Neuronal stem cell (in vitro differentiated cells): ENCODE measurements around the gene ARF6.
"Not testable (repeated sequence)": the region's sequence is repeated elsewhere in the genome, so short reads cannot be mapped to it uniquely, and the experiment has no call there.

Source experiments
- DNase-seq: peaks from one replicate; pipeline ENCODE4 v3.0.0-alpha.2; 2013; ENCODE audit warnings: low spot score
- H2AFZ ChIP-seq: one replicate; pipeline ENCODE4 v1.6.1; 2013; ENCODE audit warnings: mild to moderate bottlenecking, low read length, inconsistent platforms
- H2AK5ac ChIP-seq: 2 replicates; pipeline ENCODE4 v1.6.1; 2013; ENCODE audit warnings: low read depth, mild to moderate bottlenecking, inconsistent platforms, low read length, moderate library complexity, mixed read lengths
- H2BK120ac ChIP-seq: 2 replicates; pipeline ENCODE4 v1.6.1; 2013; ENCODE audit warnings: low read depth, mild to moderate bottlenecking, inconsistent platforms, low read length, moderate library complexity, mixed read lengths
- H2BK12ac ChIP-seq: one replicate; pipeline ENCODE4 v1.6.1; 2013; ENCODE audit warnings: low read length, inconsistent platforms
- H2BK15ac ChIP-seq: 2 replicates; pipeline ENCODE4 v1.6.1; 2013; ENCODE audit warnings: mild to moderate bottlenecking, low read length, inconsistent platforms, mixed read lengths
- H2BK5ac ChIP-seq: one replicate; pipeline ENCODE4 v1.6.1; 2013; ENCODE audit warnings: inconsistent platforms, mild to moderate bottlenecking, low read length, moderate library complexity
- H3K14ac ChIP-seq: one replicate; pipeline ENCODE4 v1.6.1; 2013; ENCODE audit warnings: low read length, inconsistent platforms
- H3K18ac ChIP-seq: 2 replicates; pipeline ENCODE4 v1.6.1; 2013; ENCODE audit warnings: low read length, inconsistent platforms
- H3K23ac ChIP-seq: 2 replicates; pipeline ENCODE4 v1.6.1; 2013; ENCODE audit warnings: low read depth, mild to moderate bottlenecking, mixed read lengths, low read length, inconsistent platforms; ENCODE audit not compliant: poor library complexity
- H3K27ac ChIP-seq: replicated peaks from 3 replicates; pipeline ENCODE4 v1.5.1; 2013; ENCODE audit warnings: low read length, inconsistent platforms
- H3K27me3 ChIP-seq, 3 experiments: 2 replicates each; pipeline ENCODE4 v1.6.1; 2013; ENCODE audit warnings: low read length in 3 of 3, mild to moderate bottlenecking in 2 of 3, inconsistent platforms in 1 of 3, low read depth in 1 of 3, mixed read lengths in 1 of 3, moderate library complexity in 1 of 3; ENCODE audit not compliant: control insufficient read depth in 3 of 3, insufficient read depth in 3 of 3
- H3K36me3 ChIP-seq, 2 donors: replicated peaks in 1 of 2; 2 replicates each; pipeline ENCODE4 v1.6.1; 2013; ENCODE audit warnings: low read length in 2 of 2; ENCODE audit not compliant: control insufficient read depth in 2 of 2, insufficient read depth in 2 of 2
- H3K4ac ChIP-seq: 2 replicates; pipeline ENCODE4 v1.6.1; 2013; ENCODE audit warnings: inconsistent platforms, mild to moderate bottlenecking, low read length, moderate library complexity
- H3K4me1 ChIP-seq, 2 donors: 1 replicate in 1 of 2; 2 replicates in 1 of 2; pipeline ENCODE4 v1.6.1; 2013; ENCODE audit warnings: low read length in 2 of 2, low read depth in 1 of 2; ENCODE audit not compliant: control insufficient read depth in 2 of 2, insufficient read depth in 1 of 2
- H3K4me2 ChIP-seq: one replicate; pipeline ENCODE4 v1.6.1; 2013; ENCODE audit warnings: mild to moderate bottlenecking, low read length, inconsistent platforms; ENCODE audit not compliant: insufficient read depth, poor library complexity, severe bottlenecking
- H3K4me3 ChIP-seq, 2 donors: 2 replicates each; pipeline ENCODE4 v1.5.1; 2013; ENCODE audit warnings: low read length in 2 of 2, mild to moderate bottlenecking in 2 of 2, inconsistent platforms in 1 of 2, moderate library complexity in 1 of 2
- H3K79me1 ChIP-seq: one replicate; pipeline ENCODE4 v1.6.1; 2013; ENCODE audit warnings: low read depth, mild to moderate bottlenecking, inconsistent platforms, low read length, moderate library complexity
- H3K9ac ChIP-seq: one replicate; pipeline ENCODE4 v1.6.1; 2013; ENCODE audit warnings: mild to moderate bottlenecking, low read depth, low read length, inconsistent platforms; ENCODE audit not compliant: poor library complexity
- H3K9me3 ChIP-seq, 2 donors: replicated peaks in 1 of 2; 2 replicates each; pipeline versions ENCODE3 to v1.6.1; 2013; ENCODE audit warnings: low read length in 2 of 2, mild to moderate bottlenecking in 2 of 2, inconsistent platforms in 1 of 2, low read depth in 1 of 2, mixed read lengths in 1 of 2, moderate library complexity in 1 of 2; ENCODE audit not compliant: control insufficient read depth in 2 of 2, insufficient read depth in 1 of 2
- H4K8ac ChIP-seq: one replicate; pipeline ENCODE4 v1.6.1; 2013; ENCODE audit warnings: low read depth, mild to moderate bottlenecking, inconsistent platforms, low read length, moderate library complexity
- H4K91ac ChIP-seq: one replicate; pipeline ENCODE4 v1.6.1; 2013; ENCODE audit warnings: low read length, low read depth, mild to moderate bottlenecking, inconsistent platforms; ENCODE audit not compliant: poor library complexity
- WGBS, 2 donors: extraction: QIAGEN DNeasy Blood & Tissue Kit; methylation state at CpG; one replicate each; pipeline ENCODE4 v1.1.7; 2013; ENCODE audit warnings: missing lambda C conversion rate in 2 of 2, mixed read lengths in 1 of 2; ENCODE audit not compliant: insufficient read length in 2 of 2, insufficient replicate concordance in 1 of 2; ENCODE audit errors: extremely low coverage in 2 of 2; 5-methylcytosine and 5-hydroxymethylcytosine counted together

Gene ARF6

GRCh38 chr14:49897965-49898364 is 5.1 kb downstream of the ARF6 start:
- Histone ChIP-seq H3K18ac (no peak overlapping the region), H2BK5ac (no peak overlapping the region), H3K79me1 (peaks cover 5% of the 10 kb centered on the region), H2BK120ac (no peak overlapping the region), H2BK15ac (no peak overlapping the region), H3K27me3 (no peaks in the 10 kb centered on the region), H3K36me3 (peaks cover 0 to 45% of the 10 kb centered on the region in 2 donors), H3K23ac (no peak overlapping the region), H3K4ac (no peak overlapping the region), H4K8ac (no peak overlapping the region), H4K91ac (no peak overlapping the region), H3K9me3 (no peaks in the 10 kb centered on the region), H2BK12ac (no peak overlapping the region), H3K4me3 (no peak overlapping the region), H2AFZ (no peak overlapping the region), H3K27ac (no peak overlapping the region), H3K4me1 (peaks cover 0 to 17% of the 10 kb centered on the region in 2 donors), H3K9ac (no peak overlapping the region), H3K14ac (no peak overlapping the region), H3K4me2 (no peak overlapping the region), H2AK5ac (no peak overlapping the region)
- no CpG with 5 or more reads among the region's 1 CpG for WGBS, 2 donors
- DNase-seq: no peak

GRCh38 chr14:49898485-49898884 is 5.6 kb downstream of the ARF6 start:
- Histone ChIP-seq H4K8ac (no peak overlapping the region), H2BK12ac (no peak overlapping the region), H4K91ac (no peak overlapping the region), H3K36me3 (peaks cover 0 to 45% of the 10 kb centered on the region in 2 donors), H3K4me2 (no peak overlapping the region), H3K4me1 (peaks cover 0 to 17% of the 10 kb centered on the region in 2 donors), H2BK5ac (no peak overlapping the region), H3K14ac (no peak overlapping the region), H3K27ac (no peak overlapping the region), H3K9me3 (no peaks in the 10 kb centered on the region), H3K4me3 (no peak overlapping the region), H3K9ac (no peak overlapping the region), H3K23ac (no peak overlapping the region), H2BK15ac (no peak overlapping the region), H2AK5ac (no peak overlapping the region), H3K4ac (no peak overlapping the region), H3K27me3 (no peaks in the 10 kb centered on the region), H3K18ac (no peak overlapping the region), H3K79me1 (peaks cover 2% of the 10 kb centered on the region), H2BK120ac (no peak overlapping the region), H2AFZ (no peak overlapping the region)
- no CpG with 5 or more reads among the region's 2 CpGs for WGBS, 2 donors
- no peak for DNase-seq

GRCh38 chr14:49900973-49901372 is 8.1 kb downstream of the ARF6 start:
- H4K91ac ChIP-seq: no peak overlapping the region
- peaks cover 0 to 7% of the 10 kb centered on the region in 2 donors for H3K4me1 ChIP-seq
- DNase-seq: no peak
- no peak overlapping the region for H3K18ac ChIP-seq
- no peak overlapping the region for H3K9ac ChIP-seq
- no peak overlapping the region for H2AK5ac ChIP-seq
- no peak overlapping the region for H2BK12ac ChIP-seq
- no peak overlapping the region for H3K14ac ChIP-seq
- H4K8ac ChIP-seq: no peak overlapping the region
- H3K9me3 ChIP-seq: no peaks in the 10 kb centered on the region
- H3K4me3 ChIP-seq: no peak overlapping the region
- H2BK5ac ChIP-seq: no peak overlapping the region
- no peak overlapping the region for H3K4ac ChIP-seq
- H3K36me3 ChIP-seq: peaks cover 0 to 21% of the 10 kb centered on the region in 2 donors
- no peak overlapping the region for H3K27ac ChIP-seq
- H3K4me2 ChIP-seq: no peak overlapping the region
- H2BK120ac ChIP-seq: no peak overlapping the region
- H3K23ac ChIP-seq: no peak overlapping the region
- no CpG with 5 or more reads among the region's 1 CpG for WGBS, 2 donors
- H3K79me1 ChIP-seq: no peaks in the 10 kb centered on the region
- no peak overlapping the region for H2AFZ ChIP-seq
- no peak overlapping the region for H2BK15ac ChIP-seq
- H3K27me3 ChIP-seq: no peaks in the 10 kb centered on the region

GRCh38 chr14:49902679-49903246 is 9.9 kb downstream of the ARF6 start:
- no CpG with 5 or more reads among the region's 24 CpGs for WGBS, 2 donors
- not testable (repeated sequence) for H3K4me1 ChIP-seq

More at GRCh38 chr14:49902679-49903246, 9.9 kb downstream of the ARF6 start:
- not testable (repeated sequence) for H3K4me2 ChIP-seq, H2BK120ac ChIP-seq, H3K18ac ChIP-seq, H3K4me3 ChIP-seq, H3K4ac ChIP-seq, H3K9ac ChIP-seq, H3K23ac ChIP-seq, H3K79me1 ChIP-seq, H3K14ac ChIP-seq, H3K36me3 ChIP-seq, H4K8ac ChIP-seq, H3K27ac ChIP-seq, DNase-seq, H2BK12ac ChIP-seq, H3K27me3 ChIP-seq, H3K9me3 ChIP-seq, H2BK15ac ChIP-seq, H2AK5ac ChIP-seq, H2AFZ ChIP-seq, H2BK5ac ChIP-seq, H4K91ac ChIP-seq
